HepG2 (cell line): ENCODE results near the gene NTRK2. TPM values are rescaled to one million over a fixed set of nuclear protein-coding genes. Genes with fewer than 3 reads are reported as not detected.

ENCODE experiments used
- ATAC-seq: fragments of 200-7000 bp; cut with Tn5 transposase; 3 replicates; pipeline ENCODE4 v1.9.1; 2020; ENCODE audit warnings: mild to moderate bottlenecking, moderate library complexity
- BruUV-seq: library from RNA; stranded (reverse); fragments of 400-500 nt; replicated peaks from 2 replicates; lab custom pipeline; 2021; lab: Mats Ljungman, UMichigan
- CTCF ChIA-PET: fragments of 300-600 bp; formaldehyde crosslinking; extraction: SDS; loops from one replicate; lab custom pipeline; 2021; ENCODE audit warnings: low total read pairs, inconsistent platforms, low intra/inter-chr PET ratio; lab: Yijun Ruan, JAX
- POLR2A ChIA-PET: fragments of 350-600 bp; sonication (Branson Sonifier 250); formaldehyde crosslinking; loops from one replicate; lab custom pipeline; 2020; ENCODE audit warnings: antibody characterized with exemption, inconsistent platforms; lab: Yijun Ruan, JAX
- DNase-seq: peaks from one replicate; pipeline ENCODE4 v3.0.0-alpha.2; 2015; ENCODE audit warnings: low spot score
- FAIRE-seq: peaks from 3 replicates; lab custom pipeline; 2011; peaks lifted over from hg19 to GRCh38; lab: Jason Lieb, UNC
- H2AFZ ChIP-seq: one replicate; pipeline ENCODE4 v1.6.1; 2011; ENCODE audit warnings: low read length, inconsistent platforms
- H3K27ac ChIP-seq: fragments of 300-600 bp; 3 replicates; pipeline ENCODE4 v1.8.0; 2011; ENCODE audit warnings: mixed run types, mild to moderate bottlenecking, mixed read lengths, low read length, inconsistent platforms; ENCODE audit not compliant: insufficient read depth; ENCODE audit errors: extremely low read length
- H3K27me3 ChIP-seq, 2 experiments: fragments of 200-600 bp in 1 of 2; 2 replicates in 1 of 2; 3 replicates in 1 of 2; pipeline versions ENCODE4 v1.6.0 to v1.8.0; 2011; ENCODE audit warnings: low read length in 2 of 2, mild to moderate bottlenecking in 2 of 2, moderate library complexity in 2 of 2, inconsistent platforms in 1 of 2; ENCODE audit not compliant: insufficient read depth in 2 of 2, control insufficient read depth in 1 of 2
- H3K36me3 ChIP-seq, 2 experiments: fragments of 200-600 bp in 1 of 2; replicated peaks in 1 of 2; 2 replicates in 1 of 2; 3 replicates in 1 of 2; pipeline versions ENCODE4 v1.5.1 to v1.8.0; 2011; ENCODE audit warnings: low read length in 2 of 2, inconsistent platforms in 1 of 2; ENCODE audit not compliant: insufficient read depth in 2 of 2, control insufficient read depth in 1 of 2
- H3K4me1 ChIP-seq: 2 replicates; pipeline ENCODE4 v1.5.1; 2012; ENCODE audit warnings: low read length, inconsistent platforms; ENCODE audit not compliant: insufficient read depth
- H3K4me2 ChIP-seq: 2 replicates; pipeline ENCODE4 v1.6.0; 2011; ENCODE audit warnings: low read depth, low read length, inconsistent platforms
- H3K4me3 ChIP-seq, 3 experiments: fragments of 200-600 bp in 1 of 3; sonication (generic), shearing (Covaris generic) in 1 of 3; replicated peaks in 1 of 3; 2 replicates each; pipeline ENCODE4 v1.5.1; 2011 to 2016; ENCODE audit warnings: low read length in 3 of 3, inconsistent platforms in 2 of 3, low read depth in 2 of 3, mild to moderate bottlenecking in 2 of 3, control low read depth in 1 of 3, mixed read lengths in 1 of 3; ENCODE audit not compliant: insufficient read depth in 1 of 3
- H3K79me2 ChIP-seq: one replicate; pipeline ENCODE4 v1.6.1; 2011; ENCODE audit warnings: low read length, inconsistent platforms; ENCODE audit not compliant: insufficient read depth
- H3K9ac ChIP-seq: 2 replicates; pipeline ENCODE4 v1.6.0; 2011; ENCODE audit warnings: mild to moderate bottlenecking, low read depth, low read length, inconsistent platforms; ENCODE audit not compliant: insufficient read depth
- H3K9me3 ChIP-seq: 2 replicates; pipeline ENCODE4 v1.5.1; 2012; ENCODE audit warnings: mild to moderate bottlenecking, low read length
- H4K20me1 ChIP-seq: 2 replicates; pipeline ENCODE4 v1.6.0; 2011; ENCODE audit warnings: inconsistent platforms, mild to moderate bottlenecking, low read length, moderate library complexity; ENCODE audit not compliant: insufficient read depth
- ATF7 ChIP-seq, 2 experiments: fragments of 450-650 bp in 1 of 2; sonication (generic) in 1 of 2; formaldehyde crosslinking in 1 of 2; IDR thresholded peaks; 2 replicates each; pipeline versions ENCODE4 v1.4.0 to v1.6.1; 2016 to 2020; ENCODE audit warnings: antibody characterized with exemption in 1 of 2, mild to moderate bottlenecking in 1 of 2, missing genetic modification reagents in 1 of 2
- CREB1 ChIP-seq, 2 experiments: fragments of 450-650 bp in 1 of 2; IDR thresholded peaks; 2 replicates each; pipeline ENCODE4 v1.6.1; 2016 to 2017; ENCODE audit warnings: control low read depth in 1 of 2, mild to moderate bottlenecking in 1 of 2, missing compliant biosample characterization in 1 of 2, missing genetic modification characterization in 1 of 2
- FOXK1 ChIP-seq: sonication (generic); formaldehyde crosslinking; IDR thresholded peaks from 2 replicates; pipeline ENCODE4 v1.4.0; 2020; ENCODE audit warnings: low read depth, missing genetic modification reagents, borderline replicate concordance
- GLI4 ChIP-seq: sonication (generic); formaldehyde crosslinking; IDR thresholded peaks from 2 replicates; pipeline ENCODE4 v1.5.1; 2020; ENCODE audit warnings: missing genetic modification reagents, mild to moderate bottlenecking, moderate library complexity, borderline replicate concordance
- SOX6 ChIP-seq, 2 experiments: fragments of 450-650 bp in 1 of 2; sonication (generic) in 1 of 2; formaldehyde crosslinking in 1 of 2; IDR thresholded peaks; 2 replicates each; pipeline versions ENCODE4 v1.4.0 to v1.6.1; 2017 to 2020; ENCODE audit warnings: antibody characterized with exemption in 1 of 2, mild to moderate bottlenecking in 1 of 2, missing genetic modification reagents in 1 of 2
- SRF ChIP-seq: IDR thresholded peaks from 2 replicates; pipeline ENCODE4 v1.6.1; 2011; ENCODE audit warnings: mild to moderate bottlenecking, low read depth, low read length, moderate library complexity
- XBP1 ChIP-seq: sonication (generic); formaldehyde crosslinking; IDR thresholded peaks from 2 replicates; pipeline ENCODE4 v1.5.0; 2020; ENCODE audit warnings: missing genetic modification reagents
- ZNF652 ChIP-seq: IDR thresholded peaks from 2 replicates; pipeline ENCODE4 v1.6.1; 2016; ENCODE audit warnings: low read depth, borderline replicate concordance
- WGBS: methylation state at CpG from one replicate; pipeline ENCODE4 v1.1.6; 2017; ENCODE audit warnings: low lambda C conversion rate; 5-methylcytosine and 5-hydroxymethylcytosine counted together
- in situ Hi-C: cut with HindIII; loops from 2 replicates; pipeline ENCODE4 v1.10.0; 2017; ENCODE audit warnings: low pct_unique_long_range_greater_than_20kb; ENCODE audit not compliant: extremely low pct_ligation_motif_present
- intact Hi-C: fragments of 100-400 bp; cut with micrococcal nuclease; formaldehyde crosslinking; loops from one replicate; pipeline ENCODE4 v1.10.0; 2022; ENCODE audit not compliant: unreplicated experiment
- polyA plus RNA-seq, 8 experiments: library from polyadenylated mRNA; depleted of rRNA in 3 of 8; stranded (reverse) in 7 of 8; unstranded in 1 of 8; fragments of >200 nt; fragmentation: Illumina TruSeq in 4 of 8; extraction: Trizol in 4 of 8; gene quantifications; 2 replicates each; pipeline versions ENCODE4 v1.2.1 to v1.2.3, GENCODE V29; 2011 to 2016; ENCODE audit warnings: low read depth in 4 of 8, missing spikeins in 1 of 8, mixed read lengths in 1 of 8; ENCODE audit not compliant: insufficient read depth in 1 of 8
- total RNA-seq, 5 experiments: library from RNA; depleted of rRNA; stranded (reverse); fragments of >200 nt; fragmentation: Illumina TruSeq; extraction: Trizol; gene quantifications; 2 replicates each; pipeline ENCODE4 v1.2.3, GENCODE V29; 2016; ENCODE audit warnings: low read depth in 1 of 5

The NTRK2 gene
- total and polyA plus RNA-seq, 2 of the 13 experiments (the other 11 are each of a cell fraction or from before 2014, with no cell fraction given): not detected

DNA sequence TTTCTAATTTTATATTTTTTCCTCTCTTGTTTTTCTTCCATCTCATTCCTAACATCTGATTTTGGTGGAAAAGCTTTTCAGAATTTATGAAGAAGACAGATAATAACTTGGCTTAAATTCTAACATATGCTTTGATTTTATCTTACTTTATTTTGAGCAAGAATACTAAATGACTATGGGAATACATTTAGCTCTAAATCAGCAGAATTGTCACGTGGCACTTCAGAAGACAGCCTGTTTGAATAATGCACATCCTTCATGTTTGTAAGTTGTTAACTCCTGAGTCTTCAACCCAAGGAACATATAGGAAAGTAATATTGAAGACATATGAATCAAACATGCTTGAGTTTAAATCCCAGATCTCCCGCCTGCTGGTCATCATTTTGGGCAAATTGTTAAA is 90.3 kb downstream of the NTRK2 start:
- POLR2A ChIA-PET: no interaction called here
- Histone ChIP-seq H3K4me1 (no peaks in the 10 kb centered on the region), H3K9me3 (no peaks in the 10 kb centered on the region), H3K36me3 (no peaks in the 10 kb centered on the region)
- in situ Hi-C loops: no loop called here
- DNase-seq (no peak), ATAC-seq (no peak)
- TF ChIP-seq GLI4 (CRISPR knock-in tag) (no peak), ZNF652 (no peak), XBP1 (CRISPR knock-in tag) (no peak), SRF (no peak), CREB1 (IDR thresholded peaks at IDR 0.05) (no peak), CREB1 (CRISPR knock-in tag; IDR thresholded peaks at IDR 0.05) (no peak), SOX6 (IDR thresholded peaks at IDR 0.05) (no peak), SOX6 (CRISPR knock-in tag; IDR thresholded peaks at IDR 0.05) (no peak)
- TF ChIP-seq, all 625 proteins: peak for 0
- no peak overlapping the region for H3K27ac ChIP-seq
- no TSS peak for BruUV-seq
- 0% methylated on average over 2 of the region's 2 CpGs for WGBS
- no peak overlapping the region for H2AFZ ChIP-seq
- no peak overlapping the region for H3K9ac ChIP-seq
- intact Hi-C loops: no loop called here
- FAIRE-seq: no peak
- no peaks in the 10 kb centered on the region for H4K20me1 ChIP-seq
- H3K79me2 ChIP-seq: no peaks in the 10 kb centered on the region
- H3K27me3 ChIP-seq: no peaks in the 10 kb centered on the region
- no peak overlapping the region for H3K4me2 ChIP-seq
- no peak overlapping the region for H3K4me3 ChIP-seq
- CTCF ChIA-PET: no interaction called here

DNA sequence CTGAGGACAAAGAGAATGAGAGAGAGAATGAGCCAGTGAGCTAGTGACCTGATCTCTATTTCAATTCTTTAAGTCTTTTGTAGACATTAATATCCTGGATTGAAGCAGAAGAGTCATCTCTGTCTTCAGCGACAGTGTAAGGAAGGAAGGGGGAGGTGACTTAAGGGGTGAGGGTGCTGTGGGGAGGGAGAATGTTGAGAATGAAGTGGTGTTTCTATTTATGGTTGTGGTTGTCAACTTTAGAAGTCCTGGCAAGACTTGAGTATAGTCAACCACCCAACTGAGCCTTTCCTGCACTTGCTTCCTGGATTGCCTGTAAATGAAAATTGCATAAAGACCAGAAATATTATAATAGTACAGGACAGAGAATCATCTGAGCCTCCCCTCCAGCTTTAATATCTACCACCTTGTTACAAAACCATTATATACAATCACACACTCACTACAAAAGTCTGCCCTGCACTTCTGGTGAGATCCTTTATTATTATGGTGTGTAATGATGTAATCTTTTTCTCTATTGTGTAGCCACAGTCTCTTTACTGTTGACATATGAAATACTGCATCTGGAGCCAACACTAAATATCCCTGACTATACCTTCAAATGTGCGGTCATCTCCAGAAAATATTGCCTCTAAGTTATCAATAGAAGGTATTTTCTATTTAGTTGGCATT is 91.7 kb downstream of the NTRK2 start:
- Histone ChIP-seq H3K9me3 (no peaks in the 10 kb centered on the region), H3K4me3 (no peak overlapping the region), H3K27me3 (no peaks in the 10 kb centered on the region), H3K9ac (no peak overlapping the region), H4K20me1 (no peaks in the 10 kb centered on the region), H3K79me2 (no peaks in the 10 kb centered on the region), H2AFZ (no peak overlapping the region), H3K36me3 (no peaks in the 10 kb centered on the region), H3K4me2 (no peak overlapping the region), H3K4me1 (no peaks in the 10 kb centered on the region), H3K27ac (no peak overlapping the region)
- no TSS peak for BruUV-seq
- DNase-seq (no peak), ATAC-seq (no peak), FAIRE-seq (no peak)
- in situ Hi-C loops (no loop called here), intact Hi-C loops (no loop called here)
- ChIA-PET POLR2A (no interaction called here), CTCF (no interaction called here)
- 22% methylated on average over 2 of the region's 2 CpGs for WGBS
- no peak for TF ChIP-seq FOXK1
- peak; percentile 50 for TF ChIP-seq ATF7 (IDR thresholded peaks at IDR 0.05)
- TF ChIP-seq ATF7 (CRISPR knock-in tag; IDR thresholded peaks at IDR 0.05): no peak
